NCI-H748 (cell line): ENCODE results near the gene CRIP1.

Source experiments
- DNase-seq: peaks from one replicate; lab custom pipeline; 2025; ENCODE audit not compliant: unreplicated experiment; lab: John Stamatoyannopoulos, UW

CRIP1 gene

GRCh38 chr14:105486163-105486973, at the start of gene CRIP1:
Gene CRIP1 (plus strand): TSS chr14:105486886. CDS start chr14:105487260, 374 bp downstream.
- no peak for DNase-seq

GRCh38 chr14:105436891-105437722, 49.6 kb upstream of the CRIP1 start:
- peak; percentile 100 for DNase-seq

- no peak for DNase-seq
Measured at GRCh38 chr14:105437723-105438500, 48.8 kb upstream of the CRIP1 start.

GRCh38 chr14:105439179-105439578, 47.5 kb upstream of the CRIP1 start:
- DNase-seq: no peak

- DNase-seq: peak; percentile 39
Measured at GRCh38 chr14:105439710-105440553, 46.8 kb upstream of the CRIP1 start.

- no peak for DNase-seq
Measured at GRCh38 chr14:105440554-105440900, 46.2 kb upstream of the CRIP1 start.

GRCh38 chr14:105440992-105441391, 45.7 kb upstream of the CRIP1 start:
- DNase-seq: no peak

- DNase-seq: no peak
Measured at GRCh38 chr14:105442125-105442524, 44.6 kb upstream of the CRIP1 start.

- DNase-seq: no peak
Measured at GRCh38 chr14:105442834-105443233, 43.9 kb upstream of the CRIP1 start.

GRCh38 chr14:105444859-105445258, 41.8 kb upstream of the CRIP1 start:
- no peak for DNase-seq

- no peak for DNase-seq
Measured at GRCh38 chr14:105445290-105445689, 41.4 kb upstream of the CRIP1 start.

- DNase-seq: no peak
Measured at GRCh38 chr14:105445901-105446845, 40.5 kb upstream of the CRIP1 start.

- DNase-seq: no peak
Measured at GRCh38 chr14:105446971-105447370, 39.7 kb upstream of the CRIP1 start.

- no peak for DNase-seq
Measured at GRCh38 chr14:105447651-105448640, 38.7 kb upstream of the CRIP1 start.

GRCh38 chr14:105448706-105449111, 38.0 kb upstream of the CRIP1 start:
- peak; percentile 33 for DNase-seq

- DNase-seq: no peak
Measured at GRCh38 chr14:105449276-105450122, 37.2 kb upstream of the CRIP1 start.

- no peak for DNase-seq
Measured at GRCh38 chr14:105450123-105450505, 36.6 kb upstream of the CRIP1 start.
